H1 (cell line): ENCODE data around the gene TMEM63A. TPM values are rescaled to one million over a fixed set of nuclear protein-coding genes. Genes with fewer than 3 reads are reported as not detected.

Experiments
- ASH2L ChIP-seq: fragments of 200-600, 300-600 bp; sonication (generic); IDR thresholded peaks from one replicate; pipeline ENCODE4 v1.7.1; 2017; ENCODE audit warnings: low read length
- CBX8 ChIP-seq: fragments of 300-800, 300-1000 bp; sonication (generic); IDR thresholded peaks from 2 replicates; pipeline ENCODE4 v1.7.1; 2016; ENCODE audit warnings: low read depth, low read length, borderline replicate concordance
- EZH2 ChIP-seq: fragments of 200-600 bp; sonication (generic); IDR thresholded peaks from 2 replicates; pipeline ENCODE4 v1.7.1; 2012; ENCODE audit warnings: low read depth, mild to moderate bottlenecking, moderate library complexity, low read length, inconsistent platforms; ENCODE audit not compliant: severe bottlenecking
- HDAC2 ChIP-seq, 2 experiments: fragments of 300-600 bp in 1 of 2; sonication (generic) in 1 of 2; IDR thresholded peaks; 2 replicates each; pipeline ENCODE4 v1.6.1; 2011 to 2012; ENCODE audit warnings: low read depth in 2 of 2, low read length in 2 of 2, mild to moderate bottlenecking in 2 of 2, moderate library complexity in 2 of 2, borderline replicate concordance in 1 of 2, inconsistent platforms in 1 of 2
- KDM5A ChIP-seq: fragments of 200-600 bp; IDR thresholded peaks from 2 replicates; pipeline ENCODE4 v1.7.1; 2012; ENCODE audit warnings: mild to moderate bottlenecking, low read length, inconsistent platforms, mixed read lengths
- POLR2AphosphoS5 ChIP-seq: IDR thresholded peaks from 2 replicates; pipeline ENCODE4 v1.6.1; 2011; ENCODE audit warnings: low read depth, low read length
- POU5F1 ChIP-seq: IDR thresholded peaks from 2 replicates; pipeline ENCODE4 v1.6.1; 2011; ENCODE audit warnings: low read depth, mild to moderate bottlenecking, low read length, moderate library complexity
- SIN3A ChIP-seq, 2 experiments: IDR thresholded peaks in 1 of 2; conservative IDR thresholded peaks in 1 of 2; 2 replicates each; pipeline ENCODE4 v1.6.1; 2011 to 2012; ENCODE audit warnings: low read length in 2 of 2, improper control_type of control experiment in 1 of 2, low read depth in 1 of 2, mild to moderate bottlenecking in 1 of 2
- TAF1 ChIP-seq: IDR thresholded peaks from 2 replicates; pipeline ENCODE4 v1.6.1; 2011; ENCODE audit warnings: mild to moderate bottlenecking, low read depth, low read length
- polyA plus RNA-seq, 7 experiments: library from polyadenylated mRNA; depleted of rRNA in 3 of 7; stranded (reverse) in 5 of 7; unstranded in 2 of 7; fragments of >200 nt in 5 of 7; fragments of 200-250 nt in 2 of 7; gene quantifications; 1 replicate in 5 of 7; 2 replicates in 1 of 7; 4 replicates in 1 of 7; pipeline versions ENCODE4 v1.2.1 to v1.2.3, GENCODE V29; 2011 to 2013; ENCODE audit warnings: missing spikeins in 2 of 7, mixed read lengths in 2 of 7
- total RNA-seq: library from RNA; stranded (reverse); fragmentation: NEBNext Ultra II Directional; extraction: Animal tissue kit (Norgen Biotek cat#: 25700); gene quantifications from 2 replicates; pipeline ENCODE4 v1.2.1, GENCODE V29; 2021

Gene TMEM63A
- total and polyA plus RNA-seq, 2 of the 8 experiments (the other 6 are each of a cell fraction or from before 2014, with no cell fraction given), result 26.1 to 55.4 TPM

DNA sequence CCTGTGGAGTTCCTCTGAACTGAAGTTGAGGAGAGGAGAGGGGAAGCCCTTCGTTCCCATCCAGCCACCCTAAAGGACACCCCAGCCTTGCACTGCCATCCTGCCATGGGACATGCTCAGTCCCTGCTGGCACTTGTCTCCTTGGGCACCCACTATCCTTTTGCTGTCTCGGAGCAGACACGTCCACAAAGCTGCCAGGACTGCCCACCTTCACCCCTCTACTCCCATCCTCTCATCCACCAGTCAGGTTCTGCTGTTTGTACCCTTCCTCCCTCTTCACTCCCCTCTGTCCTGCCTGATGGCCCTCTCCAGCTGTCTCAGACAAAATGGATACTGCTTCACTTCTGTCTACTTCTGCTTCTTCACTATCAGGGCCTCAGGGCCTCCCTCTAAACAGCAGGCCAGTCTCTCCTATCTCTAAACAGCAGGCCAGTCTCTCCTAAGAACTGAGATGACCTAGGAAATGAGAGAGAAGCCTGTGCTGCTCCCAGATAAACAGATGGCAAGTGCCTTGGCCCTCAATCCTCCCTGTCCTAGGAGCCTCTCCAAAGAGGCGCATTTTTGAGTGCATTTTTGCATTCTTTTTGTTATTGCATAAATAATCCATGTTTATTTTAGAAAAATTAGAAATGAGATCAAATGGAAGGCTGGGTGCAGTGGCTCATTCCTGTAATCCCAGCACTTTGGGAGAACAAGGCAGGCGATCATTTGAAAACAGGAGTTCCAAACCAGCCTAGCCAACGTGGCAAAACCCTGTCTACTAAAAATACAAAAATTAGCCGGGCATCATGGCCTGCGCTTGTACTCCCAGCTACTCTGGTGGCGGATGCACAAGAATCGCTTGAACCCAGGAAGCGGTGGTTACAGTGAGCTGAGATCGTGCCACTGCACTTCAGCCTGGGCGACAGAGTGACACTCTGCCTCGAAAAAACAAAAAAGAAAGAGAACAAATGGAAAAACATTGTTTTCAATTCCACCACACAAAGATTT, 46.3 kb upstream of the TMEM63A start (continued):
- no peak for TF ChIP-seq ASH2L
- no peak for TF ChIP-seq POU5F1
- no peak for TF ChIP-seq HDAC2 (IDR thresholded peaks at IDR 0.05; ENCODE audit: borderline replicate concordance in 1 of 2, low read depth in 2 of 2, low read length in 2 of 2)
- TF ChIP-seq KDM5A, result no peak
- TF ChIP-seq CBX8, result no peak
- TF ChIP-seq EZH2, result no peak
- TF ChIP-seq TAF1, result no peak
- TF ChIP-seq POLR2AphosphoS5, result no peak
- no peak for TF ChIP-seq SIN3A (conservative IDR thresholded peaks at IDR 0.05 in 1 of 2, IDR thresholded peaks at IDR 0.05 in 1 of 2; ENCODE audit: low read depth in 1 of 2, low read length in 2 of 2)
